ENCODE results near the gene MPPE1.

DNA sequence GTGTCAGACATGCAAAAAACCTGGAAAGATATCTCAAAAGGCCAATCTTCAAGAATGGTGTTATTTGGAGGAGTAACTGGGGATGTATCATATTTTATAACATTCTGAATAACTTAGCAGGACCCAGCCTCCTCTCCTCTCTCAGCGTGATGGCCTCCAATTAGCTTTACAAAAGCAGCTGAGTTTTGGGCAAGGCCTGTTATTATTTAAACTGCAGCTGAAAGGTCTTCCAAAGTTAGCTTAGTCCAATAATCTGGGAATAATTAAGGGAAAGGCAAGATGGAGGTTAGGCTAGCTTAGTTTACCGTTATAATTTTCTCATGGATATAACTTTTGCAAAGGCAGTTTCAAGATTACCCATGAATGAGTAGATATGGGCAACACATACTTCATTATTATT, 32.8 kb upstream of the MPPE1 start:
- TF ChIP-seq EZH2 (IDR thresholded peaks at IDR 0.05; ENCODE audit: borderline replicate concordance) = no peak
- TF ChIP-seq, protein P1, sequence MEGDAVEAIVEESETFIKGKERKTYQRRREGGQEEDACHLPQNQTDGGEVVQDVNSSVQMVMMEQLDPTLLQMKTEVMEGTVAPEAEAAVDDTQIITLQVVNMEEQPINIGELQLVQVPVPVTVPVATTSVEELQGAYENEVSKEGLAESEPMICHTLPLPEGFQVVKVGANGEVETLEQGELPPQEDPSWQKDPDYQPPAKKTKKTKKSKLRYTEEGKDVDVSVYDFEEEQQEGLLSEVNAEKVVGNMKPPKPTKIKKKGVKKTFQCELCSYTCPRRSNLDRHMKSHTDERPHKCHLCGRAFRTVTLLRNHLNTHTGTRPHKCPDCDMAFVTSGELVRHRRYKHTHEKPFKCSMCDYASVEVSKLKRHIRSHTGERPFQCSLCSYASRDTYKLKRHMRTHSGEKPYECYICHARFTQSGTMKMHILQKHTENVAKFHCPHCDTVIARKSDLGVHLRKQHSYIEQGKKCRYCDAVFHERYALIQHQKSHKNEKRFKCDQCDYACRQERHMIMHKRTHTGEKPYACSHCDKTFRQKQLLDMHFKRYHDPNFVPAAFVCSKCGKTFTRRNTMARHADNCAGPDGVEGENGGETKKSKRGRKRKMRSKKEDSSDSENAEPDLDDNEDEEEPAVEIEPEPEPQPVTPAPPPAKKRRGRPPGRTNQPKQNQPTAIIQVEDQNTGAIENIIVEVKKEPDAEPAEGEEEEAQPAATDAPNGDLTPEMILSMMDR (IDR thresholded peaks at IDR 0.05; ENCODE audit: poor library complexity) = no peak

All from hepatocyte (in vitro differentiated cells).